Kidney (tissue), 14 donors: ENCODE results near the gene ADRA2C. TPM values are rescaled to one million over a fixed set of nuclear protein-coding genes. Genes with fewer than 3 reads are reported as not detected.
"Not testable (repeated sequence)": the region's sequence is repeated elsewhere in the genome, so short reads cannot be mapped to it uniquely, and the experiment has no call there.

ENCODE experiments used
- DNase-seq, 5 donors: peaks; one replicate each; pipeline ENCODE4 v3.0.0-alpha.2; 2013 to 2020
- FAIRE-seq: peaks from 2 replicates; lab custom pipeline; 2012; peaks lifted over from hg19 to GRCh38; lab: Jason Lieb, UNC
- H3K27ac ChIP-seq, 2 donors: one replicate each; pipeline ENCODE4 v1.7.0; 2013; ENCODE audit warnings: low read depth in 2 of 2, low read length in 2 of 2, inconsistent platforms in 1 of 2
- H3K27me3 ChIP-seq: one replicate; pipeline ENCODE4 v1.7.1; 2013; ENCODE audit warnings: low read length, inconsistent platforms; ENCODE audit not compliant: control insufficient read depth, insufficient read depth
- H3K36me3 ChIP-seq, 3 donors: one replicate each; pipeline versions ENCODE4 v1.7.0 to v1.7.1; 2013; ENCODE audit warnings: low read length in 3 of 3, control low read depth in 1 of 3, inconsistent platforms in 1 of 3; ENCODE audit not compliant: insufficient read depth in 3 of 3, control insufficient read depth in 2 of 3
- H3K4me1 ChIP-seq, 3 donors: one replicate each; pipeline versions ENCODE4 v1.7.0 to v1.7.1; 2013; ENCODE audit warnings: low read length in 3 of 3, inconsistent platforms in 1 of 3, low read depth in 1 of 3; ENCODE audit not compliant: control insufficient read depth in 2 of 3, insufficient read depth in 2 of 3
- H3K4me3 ChIP-seq, 3 donors: one replicate each; pipeline versions ENCODE4 v1.7.0 to v1.8.1; 2013; ENCODE audit warnings: low read length in 3 of 3, control low read depth in 1 of 3, inconsistent platforms in 1 of 3
- H3K9ac ChIP-seq, 3 donors: one replicate each; pipeline versions ENCODE4 v1.7.0 to v1.7.1; 2013; ENCODE audit warnings: low read length in 3 of 3, control low read depth in 1 of 3, inconsistent platforms in 1 of 3
- H3K9me3 ChIP-seq, 3 donors: one replicate each; pipeline versions ENCODE4 v1.7.0 to v1.7.1; 2013; ENCODE audit warnings: low read length in 3 of 3, control low read depth in 1 of 3, inconsistent platforms in 1 of 3; ENCODE audit not compliant: control insufficient read depth in 2 of 3, insufficient read depth in 1 of 3
- CTCF ChIP-seq: IDR thresholded peaks from 3 replicates; pipeline ENCODE4 v1.5.1; 2012; ENCODE audit warnings: mild to moderate bottlenecking, moderate library complexity, borderline replicate concordance; ENCODE audit not compliant: insufficient read depth; ENCODE audit errors: extremely low read depth
- intact Hi-C: fragments of 100-400 bp; cut with DNase I; formaldehyde crosslinking; loops from one replicate; pipeline ENCODE4 v1.11.1; 2022
- polyA plus RNA-seq: library from polyadenylated mRNA; stranded (reverse); fragments of 350-450 nt; fragmentation: Illumina TruSeq; extraction: RNeasy Lipid Tissue Mini Kit (QIAGEN cat#74804); gene quantifications from one replicate; pipeline ENCODE4 v1.2.3, GENCODE V29; 2014; ENCODE audit warnings: low read depth, low replicate concordance; ENCODE audit not compliant: insufficient read depth
- total RNA-seq: library from RNA; stranded (reverse); fragmentation: NEBNext Ultra II Directional; extraction: Animal tissue kit (Norgen Biotek cat#: 25700); gene quantifications from one replicate; pipeline ENCODE4 v1.2.1, GENCODE V29; 2021
- donor health status: control.
- donor health status: control.
- donor health status: control.
- donor health status: control.
- donor health status: control.
- donor health status: DM: yes; HTN: yes; CAD: no.
- donor health status: Normal renal cell carcinoma (clear cell type).

Gene ADRA2C
- total and polyA plus RNA-seq, 2 donors from 2014 or later, result 21.9 to 36.2 TPM

- H3K36me3 ChIP-seq, result no peaks in the 10 kb centered on the region
- FAIRE-seq, result no peak
- no peak for TF ChIP-seq CTCF
- H3K9ac ChIP-seq, result no peak overlapping the region
- H3K4me3 ChIP-seq, result no peak overlapping the region
- no peaks in the 10 kb centered on the region for H3K27me3 ChIP-seq
- no peaks in the 10 kb centered on the region for H3K4me1 ChIP-seq
- intact Hi-C loops, result no loop called here
- no peaks in the 10 kb centered on the region for H3K9me3 ChIP-seq
- H3K27ac ChIP-seq, result no peak overlapping the region
- DNase-seq, result peak in 1 of 5 donors; percentile 34
These were observed 47.9 kb downstream of the ADRA2C start for GRCh38 chr4:3814053-3814570.

GRCh38 chr4:3814838-3815237 is 48.7 kb downstream of the ADRA2C start:
- H3K27ac ChIP-seq, intact Hi-C loops: not testable (repeated sequence)

GRCh38 chr4:3816256-3816825 is 50.2 kb downstream of the ADRA2C start:
- Histone ChIP-seq H3K27ac (no peak overlapping the region), H3K9me3 (no peaks in the 10 kb centered on the region), H3K4me3 (no peak overlapping the region), H3K27me3 (no peaks in the 10 kb centered on the region), H3K36me3 (no peaks in the 10 kb centered on the region), H3K9ac (no peak overlapping the region), H3K4me1 (no peaks in the 10 kb centered on the region)
- intact Hi-C loops, result no loop called here
- no peak for TF ChIP-seq CTCF
- DNase-seq, result peak in 1 of 5 donors; percentile 46
- no peak for FAIRE-seq

More at GRCh38 chr4:3814838-3815237, 48.7 kb downstream of the ADRA2C start:
- not testable (repeated sequence) for FAIRE-seq, H3K9ac ChIP-seq, H3K4me1 ChIP-seq, H3K4me3 ChIP-seq, H3K27me3 ChIP-seq, H3K9me3 ChIP-seq, H3K36me3 ChIP-seq, DNase-seq

GRCh38 chr4:3816983-3817960 is 51.1 kb downstream of the ADRA2C start:
- TF ChIP-seq CTCF, result no peak
- Histone ChIP-seq H3K27ac (no peak overlapping the region), H3K27me3 (no peaks in the 10 kb centered on the region), H3K9me3 (no peaks in the 10 kb centered on the region), H3K36me3 (no peaks in the 10 kb centered on the region), H3K9ac (no peak overlapping the region), H3K4me3 (no peak overlapping the region), H3K4me1 (no peaks in the 10 kb centered on the region)
- intact Hi-C loops, result no loop called here
- FAIRE-seq, result no peak
- peak in 1 of 5 donors; percentile 41 for DNase-seq
